NCI-H1417 treated with DMSO at 0.1 percent for 48 hours (cell line): ENCODE measurements around the gene NIM1K.
"Not testable (repeated sequence)": the region's sequence is repeated elsewhere in the genome, so short reads cannot be mapped to it uniquely, and the experiment has no call there.

Experiments
- DNase-seq: peaks from one replicate; lab custom pipeline; 2025; lab: John Stamatoyannopoulos, UW

NIM1K gene

DNA sequence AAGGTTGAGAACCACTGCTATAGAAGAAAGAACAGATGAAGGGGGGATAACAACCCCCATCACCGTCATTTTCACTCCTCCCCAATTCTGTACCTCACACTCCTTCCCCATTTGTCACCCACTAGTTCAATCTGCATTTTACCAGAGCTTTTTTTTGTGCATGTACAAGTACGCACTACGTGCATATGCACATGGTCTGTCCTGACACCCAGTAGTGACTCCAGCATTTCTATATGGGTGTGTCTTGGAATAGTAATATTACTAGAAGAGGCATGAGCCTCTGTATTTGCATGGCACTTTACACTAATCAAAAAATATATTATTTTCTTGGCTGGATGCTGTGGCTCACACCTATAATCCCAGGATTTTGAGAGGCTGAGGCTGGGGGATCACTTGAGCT is 38.7 kb downstream of the NIM1K start:
- no peak for DNase-seq

DNA sequence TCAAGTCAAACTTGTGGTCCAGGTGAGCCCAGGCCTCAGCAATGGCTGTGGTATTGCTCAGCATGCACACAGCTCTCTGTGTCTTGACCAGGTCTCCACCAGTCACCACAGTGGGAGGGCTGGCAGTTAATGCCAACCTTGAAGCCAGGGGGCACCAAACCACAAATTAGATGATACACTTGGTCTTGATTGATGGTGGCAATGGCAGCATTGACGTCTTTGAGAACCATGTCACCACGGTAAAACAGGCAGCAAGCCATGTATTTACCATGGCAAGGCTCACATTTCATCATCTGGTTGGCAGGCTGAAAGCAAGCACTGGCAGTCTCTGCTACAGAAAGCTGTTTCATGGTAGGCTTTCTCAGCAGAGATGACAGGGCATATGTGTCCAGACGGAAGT is 40.0 kb downstream of the NIM1K start:
- DNase-seq = no peak

DNA sequence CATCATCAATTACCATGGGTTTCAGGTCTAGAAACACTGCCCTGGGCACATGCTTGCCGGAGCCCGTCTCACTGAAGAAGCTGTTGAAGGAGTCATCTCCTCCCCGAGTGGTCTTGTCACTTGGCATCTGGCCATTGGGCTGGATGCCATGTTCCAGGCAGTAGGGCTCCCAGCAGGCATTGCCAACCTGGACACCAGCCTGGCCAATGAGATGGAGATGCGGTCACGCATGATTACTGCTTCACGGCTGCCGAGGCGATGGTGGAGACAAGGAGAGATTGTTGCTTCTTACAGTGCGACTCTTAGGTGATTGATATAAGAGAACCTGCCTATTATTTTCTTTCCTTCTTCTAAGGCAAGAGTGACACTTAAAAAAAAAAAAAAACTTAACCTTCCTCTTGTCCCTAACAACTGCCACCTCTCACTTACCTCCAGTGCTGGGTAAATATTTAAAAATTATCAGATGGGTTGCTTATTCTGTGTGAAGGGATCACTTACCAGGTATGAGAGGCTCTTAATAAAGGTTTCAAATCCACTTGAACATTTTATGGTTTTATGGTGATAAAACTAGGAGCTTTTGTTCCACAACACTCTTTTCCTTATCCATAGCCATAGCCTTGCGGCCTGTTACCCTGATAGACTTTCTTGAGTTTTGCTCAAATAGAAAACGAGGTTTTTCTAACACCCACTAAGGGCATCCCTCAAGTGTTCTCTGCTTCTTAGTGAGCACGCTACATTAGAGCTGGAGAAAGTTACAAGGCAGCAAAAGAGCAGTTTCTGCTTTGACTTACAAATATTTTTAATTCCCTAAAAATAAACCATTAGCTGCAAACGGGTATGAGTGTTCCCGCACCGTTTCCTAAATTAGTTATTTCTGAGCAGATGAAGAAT is 41.2 kb downstream of the NIM1K start:
- DNase-seq = no peak

DNA sequence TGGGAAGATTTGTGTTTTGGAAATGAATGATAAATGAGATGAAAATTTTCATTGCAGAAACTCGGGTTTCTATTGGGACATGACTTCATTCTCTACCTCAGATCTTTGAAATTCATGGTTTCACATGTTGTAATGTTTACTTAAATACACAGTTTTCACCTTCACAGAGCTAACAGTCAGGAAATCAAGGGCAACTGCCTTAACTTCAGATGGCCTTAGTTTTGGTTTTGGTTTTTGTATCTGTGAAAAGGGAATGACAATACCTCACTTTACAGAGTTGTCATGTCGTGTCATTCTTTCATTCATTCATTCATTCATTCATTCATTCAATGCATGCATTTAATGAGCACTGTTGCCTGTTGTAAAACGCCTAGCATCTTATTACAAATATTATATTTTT is 41.9 kb downstream of the NIM1K start:
- DNase-seq = no peak

GRCh38 chr5:43236653-43237355 is 44.8 kb downstream of the NIM1K start:
- no peak for DNase-seq

GRCh38 chr5:43242196-43242595 is 50.2 kb downstream of the NIM1K start:
- DNase-seq = no peak

DNA sequence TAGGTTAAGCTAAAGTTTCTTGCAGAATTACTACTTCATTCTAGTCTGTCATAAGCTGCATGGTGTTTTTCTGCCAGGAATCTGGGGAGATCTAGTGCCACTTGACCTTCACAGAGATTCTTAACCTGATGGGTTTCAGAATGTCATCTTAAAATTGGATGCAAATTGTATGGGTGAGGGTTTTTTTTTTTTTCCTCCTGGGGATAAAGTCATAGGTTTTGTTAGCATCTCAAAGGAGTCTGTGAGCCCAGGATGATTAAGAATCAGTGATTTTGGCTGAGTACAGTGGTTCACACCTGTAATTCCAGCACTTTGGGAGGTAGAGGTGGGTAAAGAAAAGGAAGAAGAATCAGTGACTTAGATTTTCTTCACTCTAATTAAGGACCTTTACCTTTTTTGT is 51.2 kb downstream of the NIM1K start:
- DNase-seq = no peak

GRCh38 chr5:43244823-43245565 is 53.0 kb downstream of the NIM1K start:
- no peak for DNase-seq

DNA sequence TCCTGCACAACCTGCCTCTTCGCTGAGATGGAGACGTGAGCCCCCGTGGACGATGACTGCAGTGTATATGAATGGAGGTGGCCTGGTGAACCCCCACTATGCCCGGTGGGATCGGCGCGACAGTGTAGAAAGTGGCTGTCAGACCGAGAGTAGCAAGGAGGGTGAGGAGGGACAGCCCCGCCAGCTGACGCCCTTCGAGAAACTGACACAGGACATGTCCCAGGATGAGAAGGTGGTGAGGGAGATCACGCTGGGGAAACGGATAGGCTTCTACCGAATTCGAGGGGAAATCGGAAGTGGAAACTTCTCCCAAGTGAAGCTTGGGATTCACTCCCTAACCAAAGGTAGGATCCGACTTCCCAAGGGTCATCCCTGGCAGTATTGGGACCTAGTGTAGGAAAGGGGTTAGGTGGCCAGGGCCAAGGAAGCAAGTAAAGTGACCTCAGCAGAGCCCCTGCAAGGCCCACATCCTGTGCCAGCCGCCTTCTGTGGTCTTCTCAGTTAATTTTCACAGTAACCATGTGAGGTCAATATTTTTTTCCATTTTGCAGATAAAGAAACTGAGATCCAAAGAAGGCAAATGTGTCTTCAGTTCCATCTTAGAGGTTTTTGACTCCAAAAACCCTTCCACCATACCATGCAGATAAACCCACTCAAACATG is 53.8 kb downstream of the NIM1K start:
- no peak for DNase-seq

GRCh38 chr5:43251754-43252153 is 59.7 kb downstream of the NIM1K start:
- no peak for DNase-seq

- no peak for DNase-seq
Measured at GRCh38 chr5:43255704-43256103, 63.7 kb downstream of the NIM1K start.

- DNase-seq = no peak
Measured at GRCh38 chr5:43256261-43256966, 64.4 kb downstream of the NIM1K start.

GRCh38 chr5:43258116-43258515 is 66.1 kb downstream of the NIM1K start:
- no peak for DNase-seq

- DNase-seq = not testable (repeated sequence)
Measured at GRCh38 chr5:43262269-43262668, 70.2 kb downstream of the NIM1K start.

- no peak for DNase-seq
Measured at GRCh38 chr5:43268188-43268820, 76.3 kb downstream of the NIM1K start.

- no peak for DNase-seq
Measured at GRCh38 chr5:43270645-43271044, 78.6 kb downstream of the NIM1K start.

GRCh38 chr5:43273552-43273951 is 81.5 kb downstream of the NIM1K start:
- no peak for DNase-seq

DNA sequence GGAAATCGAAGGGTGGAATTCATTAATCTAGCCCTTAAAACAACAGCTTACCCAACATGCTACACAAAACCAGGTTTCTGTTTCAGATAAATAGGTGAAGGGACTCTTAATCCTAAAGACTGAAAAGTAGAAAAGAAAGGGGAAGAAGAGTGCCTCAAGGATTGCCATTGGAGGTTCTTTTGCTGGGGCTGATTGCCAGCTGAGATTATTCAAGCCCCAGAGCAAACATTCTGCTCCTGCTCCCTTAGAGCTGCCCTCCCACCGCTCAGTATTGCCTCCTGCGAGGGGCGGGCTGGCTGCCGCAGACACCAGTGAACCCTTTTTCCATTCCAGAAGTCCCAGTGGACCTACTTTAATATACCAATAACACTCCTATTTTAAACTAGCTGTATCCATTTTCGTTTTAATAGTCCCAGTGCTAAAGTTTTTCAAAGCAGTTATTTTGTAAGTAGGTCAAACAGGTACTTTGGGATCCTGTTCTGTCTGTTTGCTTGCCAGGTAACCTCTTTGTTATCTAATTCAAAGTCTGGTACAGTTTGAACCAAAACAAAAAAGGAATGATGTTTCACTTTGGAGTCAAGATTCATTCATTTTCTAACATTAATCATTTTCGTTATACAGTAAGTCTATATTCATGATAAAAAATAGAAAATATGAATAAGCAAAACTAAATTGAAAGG is 82.5 kb downstream of the NIM1K start:
- DNase-seq = no peak

- no peak for DNase-seq
Measured at GRCh38 chr5:43275391-43275790, 83.4 kb downstream of the NIM1K start.

DNA sequence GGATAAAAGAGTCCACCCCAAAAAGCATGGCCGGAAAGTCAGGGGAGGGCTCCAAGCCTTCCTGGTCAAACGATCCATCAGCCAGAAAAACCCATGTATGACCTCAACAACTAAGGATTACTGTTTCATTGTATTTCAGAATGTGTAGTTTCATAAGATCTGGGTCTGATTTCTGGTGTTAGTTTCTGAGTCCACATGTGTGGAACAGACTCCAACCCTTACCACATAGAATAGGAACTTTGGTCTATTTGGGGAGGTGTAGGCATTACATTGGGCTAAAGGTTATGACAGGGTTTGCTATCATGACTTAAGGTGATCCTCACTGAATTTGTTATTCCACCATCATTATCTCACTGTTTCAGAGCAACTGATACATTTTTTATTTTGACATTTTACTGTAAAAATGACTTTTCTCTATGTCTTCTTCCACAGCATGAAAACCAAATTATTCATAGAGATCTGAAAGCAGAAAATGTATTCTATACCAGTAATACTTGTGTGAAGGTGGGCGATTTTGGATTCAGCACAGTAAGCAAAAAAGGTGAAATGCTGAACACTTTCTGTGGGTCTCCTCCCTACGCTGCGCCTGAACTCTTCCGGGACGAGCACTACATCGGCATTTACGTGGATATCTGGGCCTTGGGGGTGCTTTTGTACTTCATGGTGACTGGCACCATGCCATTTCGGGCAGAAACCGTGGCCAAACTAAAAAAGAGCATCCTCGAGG is 87.7 kb downstream of the NIM1K start:
- DNase-seq = no peak
